Measurements from ENCODE around the gene OBP2A. TPM values are rescaled to one million over a fixed set of nuclear protein-coding genes. Genes with fewer than 3 reads are reported as not detected.
"Not testable (repeated sequence)": the region's sequence is repeated elsewhere in the genome, so short reads cannot be mapped to it uniquely, and the experiment has no call there.

The OBP2A gene
- total RNA-seq, 4 donors from 2014 or later = not detected

- no peak for DNase-seq
- no peak overlapping the region for H3K4me3 ChIP-seq
- no peaks in the 10 kb centered on the region for H3K27me3 ChIP-seq
- no peaks in the 10 kb centered on the region for H3K9me3 ChIP-seq
- no peaks in the 10 kb centered on the region for H3K4me1 ChIP-seq
- TF ChIP-seq POLR2A (IDR thresholded peaks at IDR 0.05) (no peak), CTCF (IDR thresholded peaks at IDR 0.05) (no peak)
- H3K27ac ChIP-seq = no peak overlapping the region
- no peaks in the 10 kb centered on the region for H3K36me3 ChIP-seq
These were observed 21.6 kb upstream of the OBP2A start for GRCh38 chr9:135524130-135524861.

- TF ChIP-seq CTCF (IDR thresholded peaks at IDR 0.05) (no peak), POLR2A (IDR thresholded peaks at IDR 0.05) (no peak)
- Histone ChIP-seq H3K36me3 (no peaks in the 10 kb centered on the region), H3K27ac (no peak overlapping the region), H3K4me1 (no peaks in the 10 kb centered on the region), H3K27me3 (no peaks in the 10 kb centered on the region), H3K9me3 (no peaks in the 10 kb centered on the region), H3K4me3 (no peak overlapping the region)
- no peak for DNase-seq
These were observed 20.5 kb upstream of the OBP2A start for GRCh38 chr9:135525241-135526088.

- Histone ChIP-seq H3K4me3 (no peak overlapping the region), H3K9me3 (no peaks in the 10 kb centered on the region), H3K27me3 (no peaks in the 10 kb centered on the region), H3K27ac (no peak overlapping the region), H3K36me3 (no peaks in the 10 kb centered on the region), H3K4me1 (no peaks in the 10 kb centered on the region)
- peak in 1 of 3 donors; percentile 31 for DNase-seq
- TF ChIP-seq CTCF (IDR thresholded peaks at IDR 0.05) (no peak), POLR2A (IDR thresholded peaks at IDR 0.05) (no peak)
These were observed 19.7 kb upstream of the OBP2A start for GRCh38 chr9:135526089-135526729.

- no peaks in the 10 kb centered on the region for H3K36me3 ChIP-seq
- no peak overlapping the region for H3K4me3 ChIP-seq
- no peak for TF ChIP-seq POLR2A (IDR thresholded peaks at IDR 0.05)
- no peak for TF ChIP-seq CTCF (IDR thresholded peaks at IDR 0.05)
- H3K27ac ChIP-seq = no peak overlapping the region
- H3K9me3 ChIP-seq = no peaks in the 10 kb centered on the region
- no peaks in the 10 kb centered on the region for H3K4me1 ChIP-seq
- no peaks in the 10 kb centered on the region for H3K27me3 ChIP-seq
- peak in 2 of 3 donors; percentile 31 to 45 for DNase-seq
These were observed 19.0 kb upstream of the OBP2A start for GRCh38 chr9:135526730-135527571.

GRCh38 chr9:135528842-135529435 is 17.0 kb upstream of the OBP2A start:
- H3K4me1 ChIP-seq, H3K9me3 ChIP-seq, H3K36me3 ChIP-seq, H3K4me3 ChIP-seq, H3K27ac ChIP-seq, H3K27me3 ChIP-seq: not testable (repeated sequence)
- DNase-seq = peak in 1 of 3 donors; percentile 4

Data from Peyer's patch (tissue), 4 donors.